T-helper 2 cell treated with Interferon-gamma antibody and Interleukin-4, amounts not matched to agents 5 μg/mL and 100 μg/mL, for 36 hours (primary cell): ENCODE results near the gene SLC34A3.
A peak's percentile ranks its signal among the peaks of the same experiment; 100 is the strongest.

ENCODE experiments used
- DNase-seq: peaks from one replicate; pipeline ENCODE4 v3.0.0; 2021; ENCODE audit warnings: low spot score
- H3K27ac Mint-ChIP-seq: one replicate; pipeline ENCODE4 v1.8.0; 2021; ENCODE audit warnings: mild to moderate bottlenecking, mixed read lengths
- H3K27me3 Mint-ChIP-seq: one replicate; pipeline ENCODE4 v1.8.0; 2021; ENCODE audit warnings: low read depth, mixed read lengths
- H3K36me3 Mint-ChIP-seq: one replicate; pipeline ENCODE4 v1.8.0; 2021; ENCODE audit warnings: low read depth, mixed read lengths
- H3K4me1 Mint-ChIP-seq: one replicate; pipeline ENCODE4 v1.8.0; 2021; ENCODE audit warnings: low read depth, mixed read lengths
- H3K4me3 Mint-ChIP-seq: one replicate; pipeline ENCODE4 v1.8.0; 2022; ENCODE audit warnings: mild to moderate bottlenecking, moderate library complexity, mixed read lengths
- H3K9me3 Mint-ChIP-seq: one replicate; pipeline ENCODE4 v1.8.0; 2021; ENCODE audit warnings: mixed read lengths

SLC34A3 gene

GRCh38 chr9:137191245-137191644 lies 39.5 kb upstream of the SLC34A3 start:
- peaks cover 18% of the 10 kb centered on the region for H3K36me3 Mint-ChIP-seq
- no peak for DNase-seq
- H3K4me1 Mint-ChIP-seq, result peaks cover 14% of the 10 kb centered on the region
- no peaks in the 10 kb centered on the region for H3K9me3 Mint-ChIP-seq
- no peaks in the 10 kb centered on the region for H3K27me3 Mint-ChIP-seq
- peak overlapping the region; percentile 74 for H3K27ac Mint-ChIP-seq
- peak overlapping the region; percentile 68 for H3K4me3 Mint-ChIP-seq

- Mint-ChIP-seq H3K27ac (no peak overlapping the region), H3K9me3 (no peaks in the 10 kb centered on the region), H3K4me3 (no peak overlapping the region), H3K27me3 (no peaks in the 10 kb centered on the region), H3K4me1 (peaks cover 12% of the 10 kb centered on the region), H3K36me3 (peaks cover 18% of the 10 kb centered on the region)
- DNase-seq, result no peak
Measured at GRCh38 chr9:137191691-137192447, 38.8 kb upstream of the SLC34A3 start.

GRCh38 chr9:137192448-137192780 lies 38.3 kb upstream of the SLC34A3 start:
- no peaks in the 10 kb centered on the region for H3K9me3 Mint-ChIP-seq
- H3K27me3 Mint-ChIP-seq, result no peaks in the 10 kb centered on the region
- H3K36me3 Mint-ChIP-seq, result peaks cover 18% of the 10 kb centered on the region
- no peak overlapping the region for H3K27ac Mint-ChIP-seq
- no peak for DNase-seq
- H3K4me3 Mint-ChIP-seq, result no peak overlapping the region
- H3K4me1 Mint-ChIP-seq, result peaks cover 8% of the 10 kb centered on the region

- peaks cover 15% of the 10 kb centered on the region for H3K36me3 Mint-ChIP-seq
- peaks cover 5% of the 10 kb centered on the region for H3K4me1 Mint-ChIP-seq
- DNase-seq, result no peak
- H3K9me3 Mint-ChIP-seq, result no peaks in the 10 kb centered on the region
- H3K27ac Mint-ChIP-seq, result no peak overlapping the region
- H3K27me3 Mint-ChIP-seq, result no peaks in the 10 kb centered on the region
- no peak overlapping the region for H3K4me3 Mint-ChIP-seq
Measured at GRCh38 chr9:137192859-137193258, 37.8 kb upstream of the SLC34A3 start.

GRCh38 chr9:137193771-137194170 lies 36.9 kb upstream of the SLC34A3 start:
- Mint-ChIP-seq H3K4me1 (peaks cover 5% of the 10 kb centered on the region), H3K27ac (no peak overlapping the region), H3K27me3 (no peaks in the 10 kb centered on the region), H3K36me3 (peaks cover 15% of the 10 kb centered on the region), H3K9me3 (no peaks in the 10 kb centered on the region), H3K4me3 (no peak overlapping the region)
- DNase-seq, result no peak

GRCh38 chr9:137194388-137194787 lies 36.3 kb upstream of the SLC34A3 start:
- peaks cover 12% of the 10 kb centered on the region for H3K36me3 Mint-ChIP-seq
- no peak overlapping the region for H3K27ac Mint-ChIP-seq
- no peaks in the 10 kb centered on the region for H3K27me3 Mint-ChIP-seq
- peaks cover 4% of the 10 kb centered on the region for H3K4me1 Mint-ChIP-seq
- no peak overlapping the region for H3K4me3 Mint-ChIP-seq
- DNase-seq, result no peak
- no peaks in the 10 kb centered on the region for H3K9me3 Mint-ChIP-seq

GRCh38 chr9:137194909-137195308 lies 35.8 kb upstream of the SLC34A3 start:
- Mint-ChIP-seq H3K4me3 (no peak overlapping the region), H3K4me1 (peaks cover 3% of the 10 kb centered on the region), H3K27ac (no peak overlapping the region), H3K9me3 (no peaks in the 10 kb centered on the region), H3K27me3 (no peaks in the 10 kb centered on the region), H3K36me3 (peaks cover 10% of the 10 kb centered on the region)
- DNase-seq, result no peak

- H3K4me3 Mint-ChIP-seq, result no peak overlapping the region
- H3K36me3 Mint-ChIP-seq, result peaks cover 8% of the 10 kb centered on the region
- H3K9me3 Mint-ChIP-seq, result no peaks in the 10 kb centered on the region
- no peaks in the 10 kb centered on the region for H3K27me3 Mint-ChIP-seq
- peaks cover 3% of the 10 kb centered on the region for H3K4me1 Mint-ChIP-seq
- no peak overlapping the region for H3K27ac Mint-ChIP-seq
- DNase-seq, result no peak
Measured at GRCh38 chr9:137195525-137196220, 35.0 kb upstream of the SLC34A3 start.

- H3K36me3 Mint-ChIP-seq, result peaks cover 4% of the 10 kb centered on the region
- DNase-seq, result no peak
- H3K4me1 Mint-ChIP-seq, result peaks cover 12% of the 10 kb centered on the region
- no peaks in the 10 kb centered on the region for H3K9me3 Mint-ChIP-seq
- H3K4me3 Mint-ChIP-seq, result no peak overlapping the region
- H3K27ac Mint-ChIP-seq, result no peak overlapping the region
- no peaks in the 10 kb centered on the region for H3K27me3 Mint-ChIP-seq
Measured at GRCh38 chr9:137198051-137198901, 32.4 kb upstream of the SLC34A3 start.

- H3K27me3 Mint-ChIP-seq, result no peaks in the 10 kb centered on the region
- H3K4me1 Mint-ChIP-seq, result peaks cover 13% of the 10 kb centered on the region
- H3K4me3 Mint-ChIP-seq, result no peak overlapping the region
Measured at GRCh38 chr9:137198902-137199283, 31.8 kb upstream of the SLC34A3 start.

GRCh38 chr9:137199411-137200121 lies 31.1 kb upstream of the SLC34A3 start:
- peak overlapping the region; percentile 83 for H3K4me3 Mint-ChIP-seq
- H3K9me3 Mint-ChIP-seq, result no peaks in the 10 kb centered on the region
- peaks cover 18% of the 10 kb centered on the region for H3K4me1 Mint-ChIP-seq
- no peaks in the 10 kb centered on the region for H3K27me3 Mint-ChIP-seq
- no peak for DNase-seq
- peaks cover 4% of the 10 kb centered on the region for H3K36me3 Mint-ChIP-seq
- H3K27ac Mint-ChIP-seq, result peak overlapping the region; percentile 55

More at GRCh38 chr9:137198902-137199283, 31.8 kb upstream of the SLC34A3 start:
- DNase-seq, result no peak
- H3K27ac Mint-ChIP-seq, result no peak overlapping the region
- no peaks in the 10 kb centered on the region for H3K9me3 Mint-ChIP-seq
- H3K36me3 Mint-ChIP-seq, result peaks cover 4% of the 10 kb centered on the region

GRCh38 chr9:137200311-137201204 lies 30.1 kb upstream of the SLC34A3 start, which contains the start of gene TPRN:
Gene TPRN (minus strand): TSS chr9:137200741. CDS start chr9:137200711, 30 bp downstream.
- Mint-ChIP-seq H3K4me3 (peak within 1 kb of the TSS; percentile 83), H3K4me1 (peaks cover 21% of the 10 kb centered on the region), H3K27ac (peak within 1 kb of the TSS; percentile 72), H3K36me3 (peaks cover 4% of the 10 kb centered on the region), H3K27me3 (no peaks in the 10 kb centered on the region), H3K9me3 (no peaks in the 10 kb centered on the region)
- peak; percentile 99 for DNase-seq
